ENCODE results near the gene PDPN.

Gene PDPN

GRCh38 chr1:13585612-13585991 is 2.0 kb downstream of the PDPN start:
- peak overlapping the region; percentile 75 for H3K4me3 ChIP-seq (ENCODE audit: low read length)
- no peak for DNase-seq (ENCODE audit: low read depth)
- no peak for TF ChIP-seq CTCF (conservative IDR thresholded peaks at IDR 0.05; ENCODE audit: low read depth, low read length)

GRCh38 chr1:13586001-13586400 is 2.4 kb downstream of the PDPN start:
- peak overlapping the region; percentile 9 for H3K4me3 ChIP-seq (ENCODE audit: low read length)
- DNase-seq (ENCODE audit: low read depth): no peak
- no peak for TF ChIP-seq CTCF (conservative IDR thresholded peaks at IDR 0.05; ENCODE audit: low read depth, low read length)

- no peak for TF ChIP-seq CTCF (conservative IDR thresholded peaks at IDR 0.05; ENCODE audit: low read depth, low read length)
- H3K4me3 ChIP-seq (ENCODE audit: low read length): peak overlapping the region; percentile 14
- peak; percentile 78 for DNase-seq (ENCODE audit: low read depth)
These were observed 3.8 kb downstream of the PDPN start for GRCh38 chr1:13587256-13588030.

GRCh38 chr1:13588946-13589796 is 5.5 kb downstream of the PDPN start:
- DNase-seq (ENCODE audit: low read depth): no peak

GRCh38 chr1:13590486-13590885 is 6.9 kb downstream of the PDPN start:
- DNase-seq (ENCODE audit: low read depth): no peak
- TF ChIP-seq CTCF (conservative IDR thresholded peaks at IDR 0.05; ENCODE audit: low read depth, low read length): no peak
- H3K4me3 ChIP-seq (ENCODE audit: low read length): no peak overlapping the region

More at GRCh38 chr1:13588946-13589796, 5.5 kb downstream of the PDPN start:
- no peak for TF ChIP-seq CTCF (conservative IDR thresholded peaks at IDR 0.05; ENCODE audit: low read depth, low read length)
- H3K4me3 ChIP-seq (ENCODE audit: low read length): no peak overlapping the region

GRCh38 chr1:13593511-13594131 is 10.0 kb downstream of the PDPN start:
- TF ChIP-seq CTCF (conservative IDR thresholded peaks at IDR 0.05; ENCODE audit: low read depth, low read length): no peak
- H3K4me3 ChIP-seq (ENCODE audit: low read length): no peak overlapping the region
- DNase-seq (ENCODE audit: low read depth): no peak
